ENCODE data around the gene ATP8A1.

Gene ATP8A1

GRCh38 chr4:42624551-42624950, 32.4 kb downstream of the ATP8A1 start:
- no peak for DNase-seq

DNA sequence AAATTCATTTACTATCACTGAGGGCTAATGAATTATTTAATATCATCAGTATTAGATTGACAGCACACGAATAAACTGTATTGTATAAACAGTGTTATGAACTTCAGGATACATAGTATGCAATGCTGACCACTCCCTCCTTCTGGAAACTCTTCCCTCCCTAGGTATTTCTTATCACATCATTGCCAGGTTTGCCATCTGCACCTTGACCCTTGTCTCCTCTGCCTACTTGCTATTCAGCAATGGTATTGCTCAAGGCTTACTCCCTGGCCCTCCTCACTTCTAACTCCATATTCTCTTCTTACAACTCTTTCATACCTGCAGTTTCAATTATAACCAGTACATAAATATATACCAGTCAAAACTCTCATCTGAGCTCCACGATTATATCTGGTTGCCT, 38.9 kb downstream of the ATP8A1 start:
- no peak for DNase-seq

GRCh38 chr4:42617030-42617429, 39.9 kb downstream of the ATP8A1 start:
- no peak for DNase-seq

GRCh38 chr4:42616572-42616971, 40.3 kb downstream of the ATP8A1 start:
- DNase-seq: no peak

GRCh38 chr4:42615131-42615763, 41.7 kb downstream of the ATP8A1 start:
- DNase-seq: no peak

GRCh38 chr4:42612898-42613297, 44.0 kb downstream of the ATP8A1 start:
- DNase-seq: no peak

DNA sequence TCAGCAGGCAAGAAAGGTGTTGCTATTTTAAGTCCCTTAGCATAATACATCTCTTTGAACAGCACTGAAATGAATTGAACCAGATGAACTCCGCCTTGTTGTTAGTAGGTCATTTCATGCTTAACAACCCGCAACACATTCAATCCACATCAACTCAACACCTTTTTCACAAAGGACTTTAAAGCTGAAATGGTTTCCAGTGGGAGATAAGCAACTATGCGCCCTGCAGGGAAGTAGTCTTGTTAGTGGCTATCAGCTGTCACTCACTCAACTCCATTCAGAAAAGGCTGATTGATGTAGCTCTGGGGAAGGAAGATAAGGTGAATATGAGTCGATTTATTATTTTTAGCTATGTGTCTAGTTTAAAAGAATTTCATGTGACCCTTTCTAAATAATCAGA, 46.0 kb downstream of the ATP8A1 start:
- DNase-seq: no peak

- no peak for DNase-seq
Observed at GRCh38 chr4:42609051-42609450, 47.9 kb downstream of the ATP8A1 start.

GRCh38 chr4:42608551-42608950, 48.4 kb downstream of the ATP8A1 start:
- no peak for DNase-seq

- DNase-seq: no peak
Observed at GRCh38 chr4:42607011-42607726, 49.7 kb downstream of the ATP8A1 start.

DNA sequence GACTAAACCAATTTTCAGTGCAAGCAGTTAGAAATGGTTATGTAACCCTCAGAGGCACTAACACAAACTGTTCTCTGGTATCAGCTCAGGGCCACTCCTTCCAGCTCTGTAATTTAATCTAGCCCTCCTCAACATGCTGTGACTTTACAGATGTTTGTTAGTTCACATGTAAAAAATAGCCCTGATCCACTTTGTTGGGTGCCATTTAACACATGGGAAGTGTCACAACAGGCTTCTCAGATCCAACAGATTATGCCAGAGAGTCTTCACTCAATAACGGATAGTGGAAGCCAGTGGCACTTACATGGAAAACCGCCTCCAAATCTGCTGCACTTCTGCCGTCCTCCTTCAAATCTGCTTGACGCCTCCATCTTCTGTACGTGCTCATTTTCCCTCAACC, 51.6 kb downstream of the ATP8A1 start:
- no peak for DNase-seq

- DNase-seq: no peak
Observed at GRCh38 chr4:42603862-42604261, 53.0 kb downstream of the ATP8A1 start.

DNA sequence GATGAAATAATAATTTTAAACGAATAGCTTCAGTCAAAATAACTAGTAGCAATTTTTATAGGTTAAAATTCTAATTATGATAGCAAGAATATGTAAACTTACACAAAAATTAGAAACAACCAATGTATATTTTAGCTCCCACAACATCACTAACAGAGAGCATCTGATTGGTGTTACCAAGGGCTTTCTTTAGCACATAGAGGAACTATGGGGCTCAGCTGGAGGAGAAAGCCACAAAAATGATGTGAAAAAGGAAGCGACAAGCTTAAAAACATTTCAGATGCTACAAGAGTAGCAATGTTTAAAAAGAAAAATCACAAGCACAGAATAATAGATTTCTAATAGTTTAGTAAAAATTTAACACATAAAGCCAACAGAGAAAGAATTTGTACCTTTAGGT, 56.3 kb downstream of the ATP8A1 start:
- DNase-seq: no peak

GRCh38 chr4:42596918-42597317, 60.0 kb downstream of the ATP8A1 start:
- DNase-seq: no peak

GRCh38 chr4:42594888-42595287, 62.0 kb downstream of the ATP8A1 start:
- no peak for DNase-seq

DNA sequence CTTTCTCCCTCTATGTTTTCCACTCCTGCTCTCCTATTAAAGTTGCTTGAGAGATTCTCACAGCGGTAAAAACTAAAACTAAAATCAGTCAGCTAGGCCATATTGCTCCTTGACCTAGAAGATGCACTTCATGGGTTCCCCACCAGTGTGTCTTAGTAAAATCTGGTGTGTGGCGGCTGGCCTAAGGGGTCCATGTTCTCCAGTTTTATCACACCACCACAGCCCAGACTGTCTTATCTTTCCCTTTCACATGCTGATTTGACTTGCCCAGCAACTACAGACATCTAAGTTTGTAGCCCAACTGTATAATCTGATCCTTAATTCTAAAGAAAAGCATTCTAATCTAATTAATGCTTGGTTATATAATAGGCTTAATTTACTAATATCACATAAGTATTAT, 68.0 kb downstream of the ATP8A1 start:
- no peak for DNase-seq

GRCh38 chr4:42586775-42587174, 70.1 kb downstream of the ATP8A1 start:
- no peak for DNase-seq

- DNase-seq: no peak
Observed at GRCh38 chr4:42579903-42580302, 77.0 kb downstream of the ATP8A1 start.

DNA sequence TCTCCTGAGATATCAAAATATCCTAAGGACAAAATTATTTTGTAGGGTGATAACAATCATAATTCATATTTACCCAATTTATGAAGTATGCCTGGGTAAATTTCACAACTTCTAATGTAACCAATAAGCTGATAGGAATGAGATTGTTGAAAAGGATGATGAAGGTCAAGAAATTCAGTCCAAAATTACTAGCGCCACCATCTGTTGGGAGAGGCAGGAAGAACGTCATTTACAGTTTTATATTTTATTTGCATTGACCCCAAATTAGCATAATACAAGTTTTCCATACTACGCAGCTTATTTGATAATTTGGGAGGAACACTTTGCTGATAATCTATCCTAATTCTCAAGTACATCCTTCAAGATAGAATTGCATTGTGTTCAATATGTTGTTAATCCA, 78.7 kb downstream of the ATP8A1 start:
- DNase-seq: no peak

GRCh38 chr4:42574870-42575430, 82.0 kb downstream of the ATP8A1 start:
- no peak for DNase-seq

DNA sequence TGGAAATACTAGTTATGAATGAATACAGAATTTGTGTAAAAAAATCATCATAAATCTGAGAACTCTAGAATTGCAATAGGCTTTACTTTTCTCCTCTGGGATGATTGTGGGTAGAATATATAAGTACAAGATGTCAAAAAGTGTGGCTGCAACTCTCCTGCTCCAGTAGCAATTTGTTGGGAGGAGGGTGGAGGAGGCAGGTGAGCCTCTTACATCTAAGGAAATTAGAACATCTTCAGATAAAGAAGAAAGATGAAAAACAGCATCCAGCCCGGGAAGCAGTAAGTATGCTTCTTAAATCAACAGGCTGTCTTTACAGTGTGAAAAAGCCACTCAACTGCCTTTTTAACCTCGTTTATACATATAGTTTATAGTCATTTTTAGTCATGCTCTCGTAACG, 83.7 kb downstream of the ATP8A1 start:
- DNase-seq: no peak

DNA sequence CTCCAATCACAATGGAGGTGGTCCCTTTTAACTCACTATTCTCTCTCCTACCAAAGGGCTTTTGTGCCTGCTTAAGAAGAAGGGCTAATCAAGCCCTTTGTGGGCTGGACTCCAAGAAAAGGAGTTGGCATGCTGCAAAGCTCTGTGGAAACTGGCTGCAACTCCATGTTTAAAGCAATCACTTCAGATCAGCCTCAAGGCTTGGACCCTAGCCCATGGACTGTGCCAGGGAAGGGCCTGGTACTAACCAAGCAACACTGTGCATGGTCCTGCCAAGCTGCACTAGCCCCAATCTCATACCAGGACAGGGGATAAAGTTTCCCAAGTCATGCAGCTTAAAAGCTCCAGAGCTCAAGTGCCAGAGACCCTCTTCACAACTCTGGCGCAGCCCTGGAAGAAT, 86.7 kb downstream of the ATP8A1 start:
- DNase-seq: no peak

- DNase-seq: peak; percentile 6
Observed at GRCh38 chr4:42568610-42569207, 88.2 kb downstream of the ATP8A1 start.

GRCh38 chr4:42566835-42567234, 90.1 kb downstream of the ATP8A1 start:
- no peak for DNase-seq
